Tibial nerve (tissue), 4 donors: ENCODE results near the gene OCEL1. TPM values are rescaled to one million over a fixed set of nuclear protein-coding genes. Genes with fewer than 3 reads are reported as not detected.
A peak's percentile ranks its signal among the peaks of the same experiment; 100 is the strongest.

Experiments used
- DNase-seq, 2 donors: peaks; one replicate each; pipeline ENCODE4 v3.0.0-alpha.2; 2019; ENCODE audit warnings: low spot score in 2 of 2
- H3K27ac ChIP-seq, 4 donors: fragments of 200-600 bp; sonication (generic) in 3 of 4; one replicate each; pipeline ENCODE4 v1.5.1; 2017 to 2019; ENCODE audit warnings: mild to moderate bottlenecking in 1 of 4
- H3K27me3 ChIP-seq, 2 donors: fragments of 200-600 bp; sonication (generic) in 1 of 2; one replicate each; pipeline versions ENCODE4 v1.5.1 to v1.6.0; 2017 to 2019
- H3K36me3 ChIP-seq, 3 donors: fragments of 200-600 bp; sonication (generic); one replicate each; pipeline ENCODE4 v1.5.1; 2018 to 2019
- H3K4me1 ChIP-seq, 4 donors: fragments of 200-600 bp; sonication (generic) in 3 of 4; one replicate each; pipeline ENCODE4 v1.5.1; 2017 to 2019
- H3K4me3 ChIP-seq, 4 donors: fragments of 200-600 bp; sonication (generic) in 3 of 4; one replicate each; pipeline ENCODE4 v1.5.1; 2017 to 2019; ENCODE audit warnings: mild to moderate bottlenecking in 1 of 4, moderate library complexity in 1 of 4
- H3K9me3 ChIP-seq, 4 donors: fragments of 200-600 bp; sonication (generic) in 3 of 4; one replicate each; pipeline ENCODE4 v1.5.1; 2017 to 2019
- EP300 ChIP-seq, 2 donors: sonication (generic); formaldehyde crosslinking; IDR thresholded peaks; one replicate each; pipeline ENCODE4 v1.6.1; 2017; ENCODE audit warnings: antibody characterized with exemption in 2 of 2, mild to moderate bottlenecking in 1 of 2
- POLR2A ChIP-seq, 2 donors: fragments of 450-650 bp; IDR thresholded peaks; one replicate each; pipeline ENCODE4 v1.6.1; 2017; ENCODE audit warnings: antibody characterized with exemption in 2 of 2, mild to moderate bottlenecking in 2 of 2, moderate library complexity in 2 of 2
- WGBS, 2 donors: methylation state at CpG; one replicate each; pipeline ENCODE4 v1.1.5; 2018; 5-methylcytosine and 5-hydroxymethylcytosine counted together
- total RNA-seq, 4 donors: library from RNA; depleted of rRNA; stranded (reverse); fragments of >200 nt; gene quantifications; one replicate each; pipeline ENCODE4 v1.1.0, GENCODE V29; 2016
- TF ChIP-seq, protein P1 (sequence below), 5 experiments: fragments of 200-600 bp in 3 of 5; fragments of 450-650 bp in 2 of 5; sonication (generic) in 3 of 5; IDR thresholded peaks; one replicate each; pipeline ENCODE4 v1.5.1; 2016 to 2019; ENCODE audit warnings: antibody characterized with exemption in 5 of 5, mild to moderate bottlenecking in 3 of 5, moderate library complexity in 2 of 5

Gene OCEL1
- total RNA-seq, 4 donors from 2014 or later = 3.3 to 30.0 (median 5.8) TPM

DNA sequence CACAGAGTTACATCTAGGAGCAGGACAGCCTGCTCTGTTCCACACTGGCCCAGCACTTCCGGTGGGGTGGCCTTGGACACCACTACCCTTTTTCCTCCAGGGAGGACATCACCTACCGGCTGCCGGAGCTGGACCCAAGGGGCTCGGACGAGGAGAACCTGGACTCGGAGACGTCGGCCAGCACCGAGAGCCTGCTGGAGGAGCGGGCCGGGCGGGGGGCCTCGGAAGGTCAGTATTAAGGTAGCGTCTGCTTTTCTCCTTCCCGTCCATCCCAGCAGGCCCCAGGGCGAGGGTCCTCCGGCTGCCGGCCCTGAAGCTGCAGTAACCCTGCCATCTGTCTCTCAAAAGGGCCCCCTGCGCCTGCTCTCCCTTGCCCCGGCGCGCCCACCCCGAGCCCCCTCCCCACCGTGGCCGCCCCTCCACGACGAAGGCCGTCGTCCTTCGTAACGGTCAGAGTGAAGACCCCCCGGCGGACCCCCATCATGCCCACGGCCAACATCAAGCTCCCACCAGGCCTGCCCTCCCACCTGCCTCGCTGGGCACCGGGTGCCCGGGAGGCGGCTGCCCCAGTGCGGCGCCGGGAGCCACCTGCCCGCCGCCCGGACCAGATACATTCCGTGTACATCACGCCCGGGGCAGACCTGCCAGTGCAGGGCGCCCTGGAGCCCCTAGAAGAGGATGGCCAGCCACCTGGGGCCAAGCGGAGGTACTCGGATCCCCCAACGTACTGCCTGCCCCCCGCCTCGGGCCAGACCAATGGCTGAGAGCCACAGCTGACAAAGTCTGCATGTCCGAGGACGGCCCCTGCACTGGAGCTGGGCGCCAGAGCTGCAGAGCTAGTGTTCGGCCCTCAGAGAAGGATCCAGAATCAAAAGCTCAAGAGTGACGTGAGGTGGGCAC lies 14.2 kb upstream of the OCEL1 start:
- 91 to 92% methylated on average over 41 to 58 of the region's 58 CpGs for WGBS, 2 donors
- Histone ChIP-seq H3K4me3 (no peak overlapping the region), H3K36me3 (peaks cover 2 to 72% (median 15%) of the 10 kb centered on the region in 3 donors)

GRCh38 chr19:17213334-17213733 lies 12.7 kb upstream of the OCEL1 start:
- 86 to 89% methylated on average over 4 to 5 of the region's 5 CpGs for whole genome bisulfite sequencing, 2 donors

More for the DNA sequence above, 14.2 kb upstream of the OCEL1 start:
- no peak for TF ChIP-seq EP300 (IDR thresholded peaks at IDR 0.05)
- TF ChIP-seq, protein P1, sequence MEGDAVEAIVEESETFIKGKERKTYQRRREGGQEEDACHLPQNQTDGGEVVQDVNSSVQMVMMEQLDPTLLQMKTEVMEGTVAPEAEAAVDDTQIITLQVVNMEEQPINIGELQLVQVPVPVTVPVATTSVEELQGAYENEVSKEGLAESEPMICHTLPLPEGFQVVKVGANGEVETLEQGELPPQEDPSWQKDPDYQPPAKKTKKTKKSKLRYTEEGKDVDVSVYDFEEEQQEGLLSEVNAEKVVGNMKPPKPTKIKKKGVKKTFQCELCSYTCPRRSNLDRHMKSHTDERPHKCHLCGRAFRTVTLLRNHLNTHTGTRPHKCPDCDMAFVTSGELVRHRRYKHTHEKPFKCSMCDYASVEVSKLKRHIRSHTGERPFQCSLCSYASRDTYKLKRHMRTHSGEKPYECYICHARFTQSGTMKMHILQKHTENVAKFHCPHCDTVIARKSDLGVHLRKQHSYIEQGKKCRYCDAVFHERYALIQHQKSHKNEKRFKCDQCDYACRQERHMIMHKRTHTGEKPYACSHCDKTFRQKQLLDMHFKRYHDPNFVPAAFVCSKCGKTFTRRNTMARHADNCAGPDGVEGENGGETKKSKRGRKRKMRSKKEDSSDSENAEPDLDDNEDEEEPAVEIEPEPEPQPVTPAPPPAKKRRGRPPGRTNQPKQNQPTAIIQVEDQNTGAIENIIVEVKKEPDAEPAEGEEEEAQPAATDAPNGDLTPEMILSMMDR (IDR thresholded peaks at IDR 0.05) = no peak
- TF ChIP-seq POLR2A (IDR thresholded peaks at IDR 0.05) = no peak
- no peaks in the 10 kb centered on the region for H3K9me3 ChIP-seq
- no peaks in the 10 kb centered on the region for H3K27me3 ChIP-seq
- peaks cover 2 to 18% (median 6%) of the 10 kb centered on the region in 4 donors for H3K4me1 ChIP-seq
- no peak overlapping the region for H3K27ac ChIP-seq
- DNase-seq = no peak

DNA sequence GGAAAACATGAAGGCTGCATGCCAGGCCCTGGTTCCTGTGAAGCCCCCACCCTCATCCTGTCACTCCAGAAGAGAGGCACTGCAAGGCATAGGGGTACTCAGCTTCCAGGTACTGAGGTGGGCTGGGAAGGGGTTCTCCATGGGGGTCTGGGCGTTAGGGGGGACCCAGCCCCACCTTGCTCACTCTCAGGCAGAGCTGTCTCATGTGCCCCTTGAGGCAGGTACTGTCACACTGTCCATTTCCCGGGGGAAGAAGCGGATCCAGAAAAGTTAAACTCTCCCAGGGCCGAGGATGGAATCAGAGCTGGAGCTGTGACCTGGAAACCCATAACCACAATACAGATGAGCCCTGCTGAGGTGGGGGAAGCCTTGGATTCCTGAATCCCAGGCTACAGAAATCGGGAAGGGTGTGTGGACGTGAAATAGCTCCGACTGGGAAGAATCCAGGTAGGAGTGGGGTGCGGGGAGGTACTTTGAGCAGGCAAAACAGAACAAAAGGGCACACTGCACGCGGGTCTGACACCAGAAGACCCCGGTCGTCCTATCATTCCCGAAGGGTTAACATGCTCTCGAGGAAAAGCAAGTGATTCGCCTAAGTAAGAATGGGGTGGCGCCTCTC lies 11.4 kb upstream of the OCEL1 start:
- Histone ChIP-seq H3K27ac (peak overlapping the region; percentile 91 to 97 (median 93)), H3K9me3 (no peaks in the 10 kb centered on the region), H3K36me3 (peaks cover 5 to 72% (median 8%) of the 10 kb centered on the region in 3 donors), H3K4me3 (peak overlapping the region; percentile 72 to 92 (median 83)), H3K27me3 (no peaks in the 10 kb centered on the region), H3K4me1 (peaks cover 2 to 18% (median 6%) of the 10 kb centered on the region in 4 donors)
- WGBS, 2 donors = 26 to 31% methylated on average over 16 of the region's 16 CpGs
- TF ChIP-seq EP300 (IDR thresholded peaks at IDR 0.05) (no peak), POLR2A (IDR thresholded peaks at IDR 0.05) (no peak)
- TF ChIP-seq, protein P1 (IDR thresholded peaks at IDR 0.05) = no peak
- no peak for DNase-seq

More at GRCh38 chr19:17213334-17213733, 12.7 kb upstream of the OCEL1 start:
- no peak for DNase-seq
- peaks cover 2 to 18% (median 6%) of the 10 kb centered on the region in 4 donors for H3K4me1 ChIP-seq
- TF ChIP-seq, protein P1 (IDR thresholded peaks at IDR 0.05) = no peak
- TF ChIP-seq POLR2A (IDR thresholded peaks at IDR 0.05) = no peak
- no peak for TF ChIP-seq EP300 (IDR thresholded peaks at IDR 0.05)
- H3K9me3 ChIP-seq = no peaks in the 10 kb centered on the region
- no peaks in the 10 kb centered on the region for H3K27me3 ChIP-seq
- H3K27ac ChIP-seq = no peak overlapping the region
- peaks cover 2 to 72% (median 8%) of the 10 kb centered on the region in 3 donors for H3K36me3 ChIP-seq
- H3K4me3 ChIP-seq = no peak overlapping the region

DNA sequence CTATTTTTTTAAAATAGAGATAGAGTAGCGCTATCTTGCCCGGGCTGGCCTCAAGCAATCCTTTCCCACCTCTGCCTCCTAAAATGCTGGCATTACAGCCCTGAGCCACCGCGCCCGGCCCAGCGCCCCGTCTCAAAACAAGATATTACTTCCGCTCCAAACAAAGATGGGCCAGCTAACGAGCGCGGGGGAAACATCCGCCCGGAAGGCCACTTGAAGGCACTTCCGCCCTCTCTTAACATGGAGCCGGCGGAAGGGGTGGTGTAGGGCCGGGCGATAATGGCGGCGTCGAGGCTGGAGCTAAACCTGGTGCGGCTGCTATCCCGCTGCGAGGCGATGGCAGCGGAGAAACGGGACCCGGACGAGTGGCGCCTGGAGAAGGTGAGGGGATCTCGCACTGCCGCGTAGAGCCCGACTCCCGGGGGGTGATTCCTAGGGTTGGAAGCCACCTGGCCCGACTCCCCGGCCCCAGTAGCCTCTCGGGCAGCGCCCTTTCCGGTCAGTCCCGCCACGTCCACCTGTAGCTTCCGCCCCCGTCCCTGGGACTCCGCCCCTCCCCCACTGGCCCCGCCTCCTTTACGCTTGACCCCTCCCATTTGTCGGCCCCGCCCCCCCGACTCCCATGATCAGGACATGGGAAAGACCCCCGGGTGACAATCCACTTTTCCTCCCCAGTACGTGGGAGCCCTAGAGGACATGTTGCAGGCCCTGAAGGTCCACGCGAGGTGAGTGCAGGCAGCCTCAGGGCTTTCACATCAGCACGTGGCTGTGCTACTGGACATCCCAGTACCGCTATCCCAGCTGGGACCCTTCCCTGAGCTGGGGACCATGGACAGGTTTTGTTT lies 10.7 kb upstream of the OCEL1 start, which contains the start of gene USE1:
TSS of gene USE1 (plus strand) at position 231 of the 845 bp plus-strand sequence. CDS start at position 280, 49 bp downstream.
- peak within 1 kb of the TSS; percentile 72 to 92 (median 83) for H3K4me3 ChIP-seq
- WGBS, 2 donors = 3 to 5% methylated on average over 39 to 46 of the region's 56 CpGs
- no peaks in the 10 kb centered on the region for H3K27me3 ChIP-seq
- H3K36me3 ChIP-seq = peaks cover 5 to 67% (median 8%) of the 10 kb centered on the region in 3 donors
- TF ChIP-seq EP300 (IDR thresholded peaks at IDR 0.05) (peak; percentile 83 to 87), POLR2A (IDR thresholded peaks at IDR 0.05) (peak; percentile 9 to 48)
- TF ChIP-seq, protein P1 (IDR thresholded peaks at IDR 0.05) = peak in 1 of 5 experiments; percentile 43
- DNase-seq = peak; percentile 86
- no peaks in the 10 kb centered on the region for H3K9me3 ChIP-seq
- H3K4me1 ChIP-seq = peaks cover 2 to 21% (median 6%) of the 10 kb centered on the region in 4 donors
- peak within 1 kb of the TSS; percentile 91 to 97 (median 93) for H3K27ac ChIP-seq
